T-helper 2 cell treated with Interferon-gamma antibody and Interleukin-4, amounts not matched to agents 100 ng/mL and 5 ng/mL, for 36 hours (primary cell): ENCODE measurements around the gene NRSN2. TPM values are rescaled to one million over a fixed set of nuclear protein-coding genes. Genes with fewer than 3 reads are reported as not detected.
"Not testable (repeated sequence)": the region's sequence is repeated elsewhere in the genome, so short reads cannot be mapped to it uniquely, and the experiment has no call there.

Experiments
- intact Hi-C: fragments of 100-400 bp; cut with micrococcal nuclease; formaldehyde crosslinking; loops from one replicate; pipeline ENCODE4 v1.15.1; 2023
- total RNA-seq: library from RNA; stranded (reverse); gene quantifications from 2 replicates; pipeline ENCODE4 v1.2.3, GENCODE V29; 2022

NRSN2 gene
- total RNA-seq, 1 donor from 2014 or later, result 4.0 TPM

GRCh38 chr20:370977-371754 is 24.3 kb downstream of the NRSN2 start:
- intact Hi-C loops, result no loop called here

- intact Hi-C loops, result no loop called here
These were observed 25.0 kb downstream of the NRSN2 start for GRCh38 chr20:371755-372542.

GRCh38 chr20:372543-373082 is 25.7 kb downstream of the NRSN2 start:
- intact Hi-C loops, result not testable (repeated sequence)

GRCh38 chr20:373171-373890 is 26.4 kb downstream of the NRSN2 start:
- intact Hi-C loops, result no loop called here

GRCh38 chr20:375265-375889 is 28.5 kb downstream of the NRSN2 start:
- intact Hi-C loops, result no loop called here

- intact Hi-C loops, result no loop called here
These were observed 29.2 kb downstream of the NRSN2 start for GRCh38 chr20:376089-376488.

- intact Hi-C loops, result no loop called here
These were observed 29.8 kb downstream of the NRSN2 start for GRCh38 chr20:376750-377149.

GRCh38 chr20:377578-377977 is 30.7 kb downstream of the NRSN2 start:
- intact Hi-C loops, result not testable (repeated sequence)

- intact Hi-C loops, result no loop called here
These were observed 32.0 kb downstream of the NRSN2 start for GRCh38 chr20:378961-379336.

GRCh38 chr20:380763-381580 is 34.1 kb downstream of the NRSN2 start:
- intact Hi-C loops, result loop anchor here (1.0 to 2.0 kb wide), 4 partner anchors 14 to 162 kb away; partner anchors contain the start of genes CSNK2A1, RBCK1 and SOX12

- intact Hi-C loops, result loop anchor here (1.0 to 2.0 kb wide), 4 partner anchors 15 to 162 kb away; partner anchors contain the start of genes CSNK2A1, RBCK1 and SOX12
These were observed 34.8 kb downstream of the NRSN2 start for GRCh38 chr20:381581-382290.

- intact Hi-C loops, result no loop called here
These were observed 35.6 kb downstream of the NRSN2 start for GRCh38 chr20:382291-383115.

- intact Hi-C loops, result no loop called here
These were observed 37.0 kb downstream of the NRSN2 start for GRCh38 chr20:383889-384288.

- intact Hi-C loops, result no loop called here
These were observed 37.8 kb downstream of the NRSN2 start for GRCh38 chr20:384723-385122.

GRCh38 chr20:385448-385847 is 38.5 kb downstream of the NRSN2 start:
- intact Hi-C loops, result no loop called here

GRCh38 chr20:386634-387033 is 39.7 kb downstream of the NRSN2 start:
- intact Hi-C loops, result not testable (repeated sequence)

GRCh38 chr20:387520-387919 is 40.6 kb downstream of the NRSN2 start:
- intact Hi-C loops, result no loop called here
